Activated naive CD4-positive, alpha-beta T cell treated with anti-CD3 and anti-CD28 coated beads, Interleukin-2, amount 10 ng/mL, durations not matched to agents 7 days and 5 days (primary cell): ENCODE results near the gene PTPRK.

Experiments
- CTCF ChIA-PET: fragments of 350-600 bp; sonication (Branson Sonifier 250); formaldehyde crosslinking; loops from one replicate; lab custom pipeline; 2021; ENCODE audit warnings: antibody characterized with exemption; lab: Charles Lee
- DNase-seq: peaks from one replicate; pipeline ENCODE4 v3.0.0-alpha.2; 2020
- H3K27ac Mint-ChIP-seq: one replicate; pipeline ENCODE4 v1.8.0; 2021; ENCODE audit warnings: mild to moderate bottlenecking, moderate library complexity, mixed read lengths
- H3K27me3 Mint-ChIP-seq: one replicate; pipeline ENCODE4 v1.8.0; 2021; ENCODE audit warnings: mild to moderate bottlenecking, mixed read lengths
- H3K36me3 Mint-ChIP-seq: one replicate; pipeline ENCODE4 v1.8.0; 2021; ENCODE audit warnings: mixed read lengths
- H3K4me1 Mint-ChIP-seq: one replicate; pipeline ENCODE4 v1.8.0; 2021; ENCODE audit warnings: mixed read lengths
- H3K4me3 Mint-ChIP-seq: one replicate; pipeline ENCODE4 v1.8.0; 2021; ENCODE audit warnings: mild to moderate bottlenecking, moderate library complexity, mixed read lengths
- H3K9me3 Mint-ChIP-seq: one replicate; pipeline ENCODE4 v1.8.0; 2021; ENCODE audit warnings: mixed read lengths

Gene PTPRK

DNA sequence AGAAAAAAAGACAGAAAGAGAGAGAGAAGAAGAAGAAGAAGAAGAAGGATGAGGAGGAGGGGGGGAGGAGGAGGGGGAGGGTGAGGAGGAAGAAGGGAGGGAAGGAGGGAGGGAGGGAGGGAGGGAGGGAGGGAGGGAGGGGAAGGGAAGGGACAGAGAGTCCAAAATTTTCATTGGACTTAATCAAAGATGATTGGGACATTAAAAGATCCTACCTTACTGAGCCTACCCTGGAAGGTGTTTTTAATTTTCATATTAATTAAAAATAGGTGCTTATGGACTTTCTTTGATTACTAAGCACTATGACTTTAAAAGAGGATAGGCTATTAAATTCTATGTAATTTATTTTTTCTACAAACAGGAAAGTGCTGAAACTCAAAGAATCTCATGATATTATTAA is 319.6 kb downstream of the PTPRK start:
- Mint-ChIP-seq H3K27ac (no peak overlapping the region), H3K36me3 (no peaks in the 10 kb centered on the region), H3K27me3 (no peaks in the 10 kb centered on the region), H3K4me1 (no peaks in the 10 kb centered on the region), H3K9me3 (peaks cover 5% of the 10 kb centered on the region), H3K4me3 (no peak overlapping the region)
- CTCF ChIA-PET = no interaction called here
- no peak for DNase-seq

DNA sequence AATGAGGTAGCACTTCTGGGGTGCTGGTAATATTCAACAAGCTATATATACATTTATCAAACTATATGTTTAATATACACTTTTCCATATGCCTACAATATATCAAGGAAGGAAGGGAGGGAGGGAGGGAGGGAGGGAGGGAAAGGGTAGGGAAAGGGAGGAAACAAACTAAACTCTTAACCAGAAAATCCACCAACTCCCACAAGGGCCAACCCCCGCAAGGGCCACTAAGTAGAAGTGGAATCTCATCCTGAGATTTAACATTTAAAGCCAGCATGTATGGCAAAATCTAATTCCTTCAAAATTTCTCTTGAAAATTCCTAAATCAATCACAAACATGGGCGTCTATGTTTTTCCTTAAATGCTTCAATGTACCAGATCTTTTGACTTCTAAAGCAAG is 320.9 kb downstream of the PTPRK start:
- Mint-ChIP-seq H3K36me3 (no peaks in the 10 kb centered on the region), H3K9me3 (peaks cover 5% of the 10 kb centered on the region), H3K27ac (no peak overlapping the region), H3K27me3 (no peaks in the 10 kb centered on the region), H3K4me3 (no peak overlapping the region), H3K4me1 (no peaks in the 10 kb centered on the region)
- CTCF ChIA-PET = no interaction called here
- no peak for DNase-seq

DNA sequence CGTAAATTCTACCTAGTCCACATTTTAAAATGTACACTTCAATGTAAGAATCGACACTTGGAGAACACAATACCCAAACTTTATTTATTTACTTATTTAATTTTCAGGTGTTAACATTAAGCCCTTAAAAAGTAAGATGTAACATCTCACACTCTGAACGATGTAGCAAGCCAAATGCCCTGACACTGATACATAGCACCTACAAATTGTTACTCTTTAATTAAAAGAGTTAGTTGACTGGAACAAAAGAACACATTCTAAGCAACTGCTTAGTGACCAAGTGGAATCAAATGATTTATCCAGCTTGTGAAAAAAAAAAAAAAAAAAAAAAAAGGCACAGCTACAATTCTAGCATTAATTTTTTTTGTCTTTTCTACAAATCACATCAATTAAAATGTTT is 327.4 kb downstream of the PTPRK start:
- H3K36me3 Mint-ChIP-seq = no peaks in the 10 kb centered on the region
- H3K9me3 Mint-ChIP-seq = no peaks in the 10 kb centered on the region
- CTCF ChIA-PET = no interaction called here
- no peak for DNase-seq
- no peak overlapping the region for H3K4me3 Mint-ChIP-seq
- no peaks in the 10 kb centered on the region for H3K4me1 Mint-ChIP-seq
- H3K27ac Mint-ChIP-seq = no peak overlapping the region
- no peaks in the 10 kb centered on the region for H3K27me3 Mint-ChIP-seq

DNA sequence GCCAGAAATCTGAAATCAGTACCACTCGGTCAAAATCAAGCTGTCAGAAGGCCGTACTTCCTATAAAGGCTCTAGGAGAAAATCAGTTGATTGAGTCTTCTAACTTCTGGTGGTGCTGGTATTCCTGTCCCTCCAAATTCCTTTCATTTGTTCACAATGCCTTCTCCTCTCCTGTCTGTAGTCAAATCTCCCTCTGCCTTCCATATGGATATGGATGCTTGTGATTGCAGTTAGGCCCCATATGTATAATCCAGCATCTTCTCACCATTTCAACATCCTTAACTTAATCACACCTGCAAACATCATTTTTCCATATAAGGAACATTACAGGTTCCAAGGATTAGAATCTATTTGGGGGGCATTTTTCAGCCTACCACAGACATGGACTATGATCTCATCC is 331.7 kb downstream of the PTPRK start:
- CTCF ChIA-PET = no interaction called here
- H3K9me3 Mint-ChIP-seq = no peaks in the 10 kb centered on the region
- no peaks in the 10 kb centered on the region for H3K27me3 Mint-ChIP-seq

DNA sequence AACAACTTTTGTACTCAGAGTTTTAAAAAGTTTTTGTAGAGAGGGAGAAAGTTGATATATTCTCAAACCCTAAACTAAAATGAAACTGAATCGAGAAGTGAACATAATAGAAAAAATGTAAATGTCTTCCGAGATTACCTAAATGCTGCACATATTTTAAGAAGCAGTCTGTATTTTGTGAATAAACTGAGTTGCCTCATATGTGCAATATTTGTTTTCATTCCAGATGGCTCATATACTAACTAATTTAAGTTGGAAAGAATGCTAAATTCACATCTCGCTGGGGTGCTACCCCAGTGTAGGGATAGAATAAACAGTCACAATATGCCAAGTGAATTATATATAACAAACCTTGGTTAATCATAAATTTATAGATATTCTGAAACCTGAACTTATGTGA is 333.7 kb downstream of the PTPRK start:
- CTCF ChIA-PET = no interaction called here
- H3K9me3 Mint-ChIP-seq = no peaks in the 10 kb centered on the region
- H3K36me3 Mint-ChIP-seq = no peaks in the 10 kb centered on the region
- no peak overlapping the region for H3K4me3 Mint-ChIP-seq
- H3K27me3 Mint-ChIP-seq = no peaks in the 10 kb centered on the region
- no peak overlapping the region for H3K27ac Mint-ChIP-seq
- no peak for DNase-seq
- no peaks in the 10 kb centered on the region for H3K4me1 Mint-ChIP-seq

More for the DNA sequence above, 331.7 kb downstream of the PTPRK start:
- DNase-seq = no peak
- Mint-ChIP-seq H3K27ac (no peak overlapping the region), H3K36me3 (no peaks in the 10 kb centered on the region), H3K4me3 (no peak overlapping the region), H3K4me1 (no peaks in the 10 kb centered on the region)

DNA sequence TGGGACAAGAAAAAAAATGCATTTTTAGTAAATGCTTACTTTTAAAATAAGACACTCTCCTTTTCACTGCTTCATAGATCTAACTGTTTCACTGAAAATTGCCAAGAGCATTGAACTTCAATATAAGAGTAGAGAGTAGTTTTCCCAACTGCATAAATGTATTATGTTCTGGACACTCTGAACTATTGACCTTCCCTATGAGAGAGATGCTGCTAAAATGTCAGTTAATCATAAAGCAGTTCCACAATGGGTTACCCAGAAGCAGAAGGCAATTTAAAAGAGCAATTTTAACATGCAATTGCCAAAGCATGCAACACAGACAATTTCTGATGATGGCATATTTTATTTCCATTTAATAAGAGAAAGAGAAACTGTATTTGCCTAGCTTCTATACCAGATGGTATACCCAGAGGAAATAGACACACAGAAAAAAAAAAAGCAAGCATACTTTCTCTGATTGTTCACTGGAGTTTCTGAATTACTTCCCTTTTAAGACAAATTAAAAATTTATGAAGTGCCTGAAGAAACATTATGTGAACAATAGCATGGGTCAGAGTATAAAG is 340.4 kb downstream of the PTPRK start:
- no peak overlapping the region for H3K27ac Mint-ChIP-seq
- no peak overlapping the region for H3K4me3 Mint-ChIP-seq
- no peaks in the 10 kb centered on the region for H3K9me3 Mint-ChIP-seq
- no peak for DNase-seq
- H3K4me1 Mint-ChIP-seq = no peaks in the 10 kb centered on the region
- CTCF ChIA-PET = no interaction called here
- no peaks in the 10 kb centered on the region for H3K36me3 Mint-ChIP-seq
- no peaks in the 10 kb centered on the region for H3K27me3 Mint-ChIP-seq

DNA sequence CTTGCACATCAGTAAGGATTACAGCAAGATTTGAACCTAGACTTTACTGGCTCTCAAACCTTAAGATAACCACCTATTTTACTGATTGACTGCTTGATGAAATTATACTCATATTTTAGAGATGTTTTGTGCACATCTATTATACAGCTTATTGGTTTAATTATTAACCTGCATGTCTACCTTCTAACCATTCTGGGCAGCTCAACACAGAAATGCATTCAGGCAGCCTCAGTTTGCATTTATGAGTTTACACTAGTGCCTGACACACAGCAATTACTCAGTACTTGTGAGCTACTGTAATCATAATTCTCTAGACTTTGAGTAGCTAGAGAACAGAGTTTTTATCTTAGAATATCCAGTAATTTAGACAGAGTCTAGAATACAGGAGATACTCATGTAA is 345.7 kb downstream of the PTPRK start:
- H3K36me3 Mint-ChIP-seq = no peaks in the 10 kb centered on the region
- no peaks in the 10 kb centered on the region for H3K4me1 Mint-ChIP-seq
- no peaks in the 10 kb centered on the region for H3K9me3 Mint-ChIP-seq
- no peak overlapping the region for H3K4me3 Mint-ChIP-seq
- H3K27me3 Mint-ChIP-seq = no peaks in the 10 kb centered on the region
- CTCF ChIA-PET = no interaction called here
- no peak for DNase-seq
- no peak overlapping the region for H3K27ac Mint-ChIP-seq

DNA sequence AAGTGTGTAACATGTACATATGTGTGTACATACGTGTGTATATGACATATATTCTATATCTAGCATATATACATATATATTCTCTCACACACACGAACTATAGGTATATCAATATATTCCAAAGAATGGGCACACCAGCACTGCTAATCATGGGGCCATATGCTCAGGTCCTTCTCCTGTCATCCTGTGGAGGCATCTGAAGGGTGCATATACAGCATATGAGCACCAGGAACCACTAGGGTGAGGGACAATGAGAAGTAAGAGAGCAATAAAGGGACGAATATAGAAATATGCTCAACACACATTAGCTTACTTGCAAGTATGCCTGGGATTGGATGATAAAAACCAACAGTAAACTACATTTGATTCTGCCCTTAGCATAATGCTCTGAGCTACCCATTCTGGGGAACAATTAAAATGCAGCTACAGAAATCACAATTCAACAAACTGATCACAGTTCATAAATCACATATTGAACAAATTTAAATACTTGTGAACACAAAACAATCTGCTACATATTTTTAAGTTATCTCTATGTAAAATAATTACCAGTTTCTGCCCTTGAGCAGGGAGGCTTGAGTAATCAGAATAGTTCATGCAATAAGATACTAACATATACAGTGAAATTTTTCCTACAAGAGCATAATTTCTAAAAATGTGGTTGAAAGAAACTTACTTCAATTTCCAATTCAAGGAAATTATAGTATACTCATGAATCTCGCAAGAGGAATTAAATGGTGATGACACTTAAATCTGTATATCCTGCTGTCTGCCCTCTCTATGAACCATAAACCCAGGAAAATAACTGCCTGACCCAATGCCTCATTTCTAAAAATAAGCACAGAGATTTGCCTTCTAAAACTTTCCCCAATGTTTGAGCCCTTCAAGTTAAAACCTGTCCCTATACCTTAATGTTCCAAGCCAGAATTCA is 347.4 kb downstream of the PTPRK start:
- CTCF ChIA-PET = no interaction called here
- no peaks in the 10 kb centered on the region for H3K36me3 Mint-ChIP-seq
- H3K4me3 Mint-ChIP-seq = no peak overlapping the region
- no peak for DNase-seq
- no peak overlapping the region for H3K27ac Mint-ChIP-seq
- H3K9me3 Mint-ChIP-seq = no peaks in the 10 kb centered on the region
- no peaks in the 10 kb centered on the region for H3K4me1 Mint-ChIP-seq
- H3K27me3 Mint-ChIP-seq = no peaks in the 10 kb centered on the region

DNA sequence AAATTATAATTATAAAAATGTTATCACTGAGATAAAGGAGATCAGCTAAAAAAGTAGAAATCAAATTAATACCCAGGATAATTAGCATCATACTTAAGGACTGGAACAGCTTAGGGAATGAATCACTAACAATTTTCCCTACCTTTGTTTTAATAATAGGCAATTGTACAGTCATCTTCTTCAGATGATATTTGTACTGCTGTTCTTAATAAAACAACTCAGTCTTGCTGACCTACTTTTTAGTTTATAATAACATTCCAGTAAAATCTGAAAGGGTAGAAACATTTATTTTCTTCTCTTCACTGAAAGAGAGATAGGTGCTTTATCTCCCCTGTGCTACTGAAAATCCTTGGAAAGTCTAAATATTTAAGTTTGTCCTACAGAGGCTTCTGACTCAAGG is 348.3 kb downstream of the PTPRK start:
- no peak for DNase-seq
- Mint-ChIP-seq H3K4me1 (no peaks in the 10 kb centered on the region), H3K36me3 (no peaks in the 10 kb centered on the region), H3K27me3 (no peaks in the 10 kb centered on the region), H3K4me3 (no peak overlapping the region), H3K9me3 (no peaks in the 10 kb centered on the region), H3K27ac (no peak overlapping the region)
- CTCF ChIA-PET = no interaction called here

DNA sequence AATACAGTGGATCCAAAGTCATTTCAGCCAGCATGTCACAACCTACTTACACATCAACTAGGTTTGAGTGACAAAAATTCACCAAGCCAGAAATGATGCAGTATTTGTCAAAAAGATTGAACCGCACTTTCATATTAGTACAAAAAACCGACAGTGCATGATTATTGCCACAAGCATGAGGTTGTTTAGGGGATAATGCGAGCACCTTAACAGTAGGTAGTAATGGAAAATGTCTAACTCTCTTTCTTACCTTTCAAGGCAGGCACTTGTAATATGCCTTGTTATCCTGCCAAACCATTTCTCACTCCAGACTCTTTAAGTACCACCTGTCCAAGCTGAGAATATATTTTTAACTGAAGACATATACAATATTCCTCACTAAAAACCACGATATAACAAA is 349.2 kb downstream of the PTPRK start:
- CTCF ChIA-PET = no interaction called here
- no peak overlapping the region for H3K4me3 Mint-ChIP-seq
- no peaks in the 10 kb centered on the region for H3K4me1 Mint-ChIP-seq
- H3K9me3 Mint-ChIP-seq = no peaks in the 10 kb centered on the region
- H3K36me3 Mint-ChIP-seq = no peaks in the 10 kb centered on the region
- no peak overlapping the region for H3K27ac Mint-ChIP-seq
- no peaks in the 10 kb centered on the region for H3K27me3 Mint-ChIP-seq
- DNase-seq = no peak

DNA sequence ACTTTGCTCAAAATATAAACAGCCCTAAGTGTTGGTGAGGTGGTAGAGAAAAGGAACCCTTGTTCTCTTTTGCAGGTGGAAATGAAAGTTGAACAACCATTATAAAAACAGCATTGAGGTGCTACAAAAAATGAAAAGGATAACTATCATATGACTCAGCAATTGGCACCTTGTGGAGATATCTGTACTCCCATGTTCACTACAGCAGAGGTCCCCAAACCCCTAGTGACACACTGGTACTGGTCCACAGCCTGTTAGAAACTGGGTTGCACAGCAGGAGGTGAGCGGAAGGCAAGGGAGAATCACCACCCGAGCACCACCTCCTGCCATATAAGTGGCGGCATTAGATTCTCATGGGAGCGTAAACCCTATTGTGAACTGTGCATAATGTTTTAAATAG is 352.2 kb downstream of the PTPRK start:
- CTCF ChIA-PET = no interaction called here
- H3K4me3 Mint-ChIP-seq = no peak overlapping the region
- no peak overlapping the region for H3K27ac Mint-ChIP-seq
- no peaks in the 10 kb centered on the region for H3K36me3 Mint-ChIP-seq
- H3K9me3 Mint-ChIP-seq = no peaks in the 10 kb centered on the region
- no peak for DNase-seq
- no peaks in the 10 kb centered on the region for H3K4me1 Mint-ChIP-seq
- no peaks in the 10 kb centered on the region for H3K27me3 Mint-ChIP-seq

DNA sequence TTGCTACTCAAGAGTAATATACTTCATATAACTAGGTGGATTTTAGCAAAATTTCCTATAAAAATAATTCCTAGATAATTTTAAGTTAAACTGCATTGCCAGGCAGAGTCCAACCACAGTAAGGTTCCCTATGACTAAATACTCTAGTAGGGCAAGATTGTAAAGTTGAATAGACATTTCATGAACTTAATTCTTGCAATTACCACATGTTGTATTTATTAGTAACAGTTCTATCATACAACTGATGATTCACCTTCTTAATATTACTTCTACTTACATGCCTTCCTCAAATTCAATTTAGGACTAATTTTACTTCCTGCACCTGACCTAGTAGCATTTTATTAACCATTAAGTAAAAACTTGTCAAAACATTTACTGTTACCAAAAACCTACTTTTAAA is 352.8 kb downstream of the PTPRK start:
- H3K27me3 Mint-ChIP-seq = no peaks in the 10 kb centered on the region
- no peak for DNase-seq
- no peaks in the 10 kb centered on the region for H3K9me3 Mint-ChIP-seq
- no peaks in the 10 kb centered on the region for H3K36me3 Mint-ChIP-seq
- no peaks in the 10 kb centered on the region for H3K4me1 Mint-ChIP-seq
- CTCF ChIA-PET = no interaction called here
- no peak overlapping the region for H3K27ac Mint-ChIP-seq
- H3K4me3 Mint-ChIP-seq = no peak overlapping the region

DNA sequence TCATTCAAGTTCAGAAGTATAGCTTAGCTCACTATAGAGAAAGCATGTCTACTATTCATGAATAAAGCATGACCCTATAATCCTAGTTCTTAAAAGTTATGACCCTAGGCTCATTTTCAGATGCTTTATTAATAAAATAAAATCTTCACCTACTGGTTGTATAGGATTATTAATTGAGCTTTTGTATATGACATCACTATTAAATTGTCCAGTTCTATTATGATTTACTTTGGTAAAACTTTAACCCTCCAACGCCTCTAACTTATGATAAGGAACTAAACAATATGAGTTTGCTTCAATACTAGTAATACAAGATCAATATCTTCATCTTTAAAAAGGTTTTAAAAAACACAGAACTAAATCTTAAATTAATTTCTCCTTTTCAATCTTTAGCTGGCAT is 356.1 kb downstream of the PTPRK start:
- Mint-ChIP-seq H3K9me3 (no peaks in the 10 kb centered on the region), H3K27ac (no peak overlapping the region), H3K27me3 (no peaks in the 10 kb centered on the region), H3K36me3 (no peaks in the 10 kb centered on the region), H3K4me1 (no peaks in the 10 kb centered on the region), H3K4me3 (no peak overlapping the region)
- CTCF ChIA-PET = no interaction called here
- DNase-seq = no peak

DNA sequence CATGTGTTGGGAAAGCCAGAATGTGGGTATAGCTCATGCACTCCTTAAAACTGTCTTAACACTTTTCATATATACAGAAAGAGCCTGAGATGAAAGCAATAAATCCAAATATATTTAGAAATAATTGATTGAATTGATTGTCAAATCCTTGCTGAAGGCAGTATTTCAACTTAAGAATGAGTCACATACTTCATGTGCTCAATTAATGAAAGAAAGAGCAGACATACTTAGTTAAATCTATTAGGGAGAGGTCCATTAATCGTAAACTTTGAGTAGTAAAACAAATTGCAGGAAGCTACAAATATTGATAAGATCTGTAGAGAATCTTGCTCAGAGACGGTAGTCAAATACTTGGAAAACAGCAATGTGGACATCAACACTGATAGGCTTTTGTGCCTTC is 358.0 kb downstream of the PTPRK start:
- Mint-ChIP-seq H3K9me3 (no peaks in the 10 kb centered on the region), H3K4me3 (no peak overlapping the region), H3K27ac (no peak overlapping the region), H3K4me1 (no peaks in the 10 kb centered on the region), H3K27me3 (no peaks in the 10 kb centered on the region), H3K36me3 (no peaks in the 10 kb centered on the region)
- CTCF ChIA-PET = no interaction called here
- no peak for DNase-seq

DNA sequence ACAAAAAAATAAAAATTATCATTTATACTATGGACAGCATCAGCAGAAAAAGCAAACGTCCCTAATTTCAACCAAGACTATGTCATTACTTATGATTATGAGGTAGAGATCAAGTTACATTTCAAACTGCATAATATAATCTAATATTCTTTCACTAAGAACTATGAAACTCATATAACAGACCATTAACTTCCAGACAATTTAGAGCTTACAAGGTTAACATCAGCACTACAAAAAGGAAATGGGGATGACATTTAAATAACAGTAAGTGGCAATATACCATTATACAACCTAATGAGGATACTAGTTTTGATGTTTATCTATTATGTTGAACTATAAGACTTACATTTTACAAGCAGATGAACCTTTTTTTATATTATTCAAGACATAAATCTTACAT is 358.6 kb downstream of the PTPRK start:
- Mint-ChIP-seq H3K27me3 (no peaks in the 10 kb centered on the region), H3K9me3 (no peaks in the 10 kb centered on the region), H3K4me3 (no peak overlapping the region), H3K36me3 (no peaks in the 10 kb centered on the region), H3K4me1 (no peaks in the 10 kb centered on the region), H3K27ac (no peak overlapping the region)
- CTCF ChIA-PET = no interaction called here
- DNase-seq = no peak
